Prostate gland (tissue), 2 donors: Measurements from ENCODE around the gene RXRA.

Source experiments
- POLR2AphosphoS5 ChIP-seq: sonication (generic); formaldehyde crosslinking; IDR thresholded peaks from one replicate; pipeline ENCODE4 v1.6.1; 2017; ENCODE audit warnings: antibody characterized with exemption
- TF ChIP-seq, protein P1 (sequence below), 4 experiments: fragments of 200-600 bp in 2 of 4; fragments of 450-650 bp in 2 of 4; sonication (generic) in 2 of 4; IDR thresholded peaks; 1 replicate in 3 of 4; 2 replicates in 1 of 4; pipeline ENCODE4 v1.5.1; 2016 to 2019; ENCODE audit warnings: antibody characterized with exemption in 4 of 4, mild to moderate bottlenecking in 2 of 4, moderate library complexity in 2 of 4

DNA sequence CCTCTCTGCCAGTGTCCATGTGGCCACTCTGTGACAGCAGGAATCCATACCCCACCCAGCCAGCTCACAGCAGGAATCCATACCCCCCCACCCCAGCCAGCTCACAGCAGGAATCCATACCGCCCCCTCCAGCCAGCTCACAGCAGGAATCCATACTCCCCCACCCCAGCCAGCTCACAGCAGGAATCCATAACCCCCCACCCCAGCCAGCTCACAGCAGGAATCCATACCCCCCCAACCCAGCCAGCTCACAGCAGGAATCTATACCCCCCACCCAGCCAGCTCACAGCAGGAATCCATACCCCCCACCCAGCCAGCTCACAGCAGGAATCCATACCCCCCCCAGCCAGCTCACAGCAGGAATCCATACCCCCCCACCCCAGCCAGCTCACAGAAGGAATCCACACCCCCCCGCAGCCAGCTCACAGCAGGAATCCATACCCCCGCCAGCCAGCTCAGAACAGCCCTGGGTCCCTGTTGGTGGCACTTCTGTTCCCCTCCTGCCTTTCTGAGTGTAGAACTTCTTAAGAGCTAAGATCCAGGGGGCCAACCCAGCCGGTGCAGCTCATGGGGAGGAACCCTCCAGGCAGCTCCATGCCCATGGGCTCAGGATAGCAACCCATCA is 8.4 kb upstream of the RXRA start:
- TF ChIP-seq, protein P1, sequence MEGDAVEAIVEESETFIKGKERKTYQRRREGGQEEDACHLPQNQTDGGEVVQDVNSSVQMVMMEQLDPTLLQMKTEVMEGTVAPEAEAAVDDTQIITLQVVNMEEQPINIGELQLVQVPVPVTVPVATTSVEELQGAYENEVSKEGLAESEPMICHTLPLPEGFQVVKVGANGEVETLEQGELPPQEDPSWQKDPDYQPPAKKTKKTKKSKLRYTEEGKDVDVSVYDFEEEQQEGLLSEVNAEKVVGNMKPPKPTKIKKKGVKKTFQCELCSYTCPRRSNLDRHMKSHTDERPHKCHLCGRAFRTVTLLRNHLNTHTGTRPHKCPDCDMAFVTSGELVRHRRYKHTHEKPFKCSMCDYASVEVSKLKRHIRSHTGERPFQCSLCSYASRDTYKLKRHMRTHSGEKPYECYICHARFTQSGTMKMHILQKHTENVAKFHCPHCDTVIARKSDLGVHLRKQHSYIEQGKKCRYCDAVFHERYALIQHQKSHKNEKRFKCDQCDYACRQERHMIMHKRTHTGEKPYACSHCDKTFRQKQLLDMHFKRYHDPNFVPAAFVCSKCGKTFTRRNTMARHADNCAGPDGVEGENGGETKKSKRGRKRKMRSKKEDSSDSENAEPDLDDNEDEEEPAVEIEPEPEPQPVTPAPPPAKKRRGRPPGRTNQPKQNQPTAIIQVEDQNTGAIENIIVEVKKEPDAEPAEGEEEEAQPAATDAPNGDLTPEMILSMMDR (IDR thresholded peaks at IDR 0.05) = no peak
- TF ChIP-seq POLR2AphosphoS5 = no peak
